ENCODE measurements around the gene YEATS4.

DNA sequence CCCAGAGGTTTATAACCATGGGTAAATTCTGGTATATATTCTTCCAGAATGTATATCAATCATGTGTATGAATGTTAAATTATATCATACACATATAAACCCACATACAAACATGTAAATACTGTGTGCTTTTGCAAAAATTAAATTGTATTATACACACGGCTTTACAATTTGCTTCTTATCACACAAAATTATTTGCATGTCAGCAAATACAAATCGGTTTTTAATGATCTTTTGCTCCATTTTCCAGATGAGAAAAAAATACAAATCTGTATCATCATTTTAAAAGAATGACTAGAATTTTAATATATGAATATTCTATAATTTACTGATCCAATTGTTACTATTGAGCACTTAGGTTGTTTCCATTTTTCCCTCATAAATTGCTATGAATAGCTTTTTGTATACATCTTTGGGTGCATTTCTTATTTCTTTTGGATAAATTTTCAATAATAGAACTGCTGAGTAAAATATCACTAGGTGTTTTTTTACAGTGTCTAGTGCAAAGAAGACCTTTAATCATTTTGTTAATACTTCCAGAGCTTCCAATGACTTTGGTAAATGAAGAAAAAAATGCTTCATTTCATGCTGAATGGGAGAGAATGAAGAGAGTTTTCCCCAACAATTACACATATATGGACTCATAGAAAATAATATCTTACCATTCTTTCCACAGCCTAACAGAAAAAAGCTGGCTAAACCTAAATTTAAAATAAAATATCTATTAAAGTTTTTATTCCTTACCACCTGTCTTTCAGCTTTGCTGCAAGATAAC is 7.9 kb upstream of the YEATS4 start:
- TF ChIP-seq, protein P1, sequence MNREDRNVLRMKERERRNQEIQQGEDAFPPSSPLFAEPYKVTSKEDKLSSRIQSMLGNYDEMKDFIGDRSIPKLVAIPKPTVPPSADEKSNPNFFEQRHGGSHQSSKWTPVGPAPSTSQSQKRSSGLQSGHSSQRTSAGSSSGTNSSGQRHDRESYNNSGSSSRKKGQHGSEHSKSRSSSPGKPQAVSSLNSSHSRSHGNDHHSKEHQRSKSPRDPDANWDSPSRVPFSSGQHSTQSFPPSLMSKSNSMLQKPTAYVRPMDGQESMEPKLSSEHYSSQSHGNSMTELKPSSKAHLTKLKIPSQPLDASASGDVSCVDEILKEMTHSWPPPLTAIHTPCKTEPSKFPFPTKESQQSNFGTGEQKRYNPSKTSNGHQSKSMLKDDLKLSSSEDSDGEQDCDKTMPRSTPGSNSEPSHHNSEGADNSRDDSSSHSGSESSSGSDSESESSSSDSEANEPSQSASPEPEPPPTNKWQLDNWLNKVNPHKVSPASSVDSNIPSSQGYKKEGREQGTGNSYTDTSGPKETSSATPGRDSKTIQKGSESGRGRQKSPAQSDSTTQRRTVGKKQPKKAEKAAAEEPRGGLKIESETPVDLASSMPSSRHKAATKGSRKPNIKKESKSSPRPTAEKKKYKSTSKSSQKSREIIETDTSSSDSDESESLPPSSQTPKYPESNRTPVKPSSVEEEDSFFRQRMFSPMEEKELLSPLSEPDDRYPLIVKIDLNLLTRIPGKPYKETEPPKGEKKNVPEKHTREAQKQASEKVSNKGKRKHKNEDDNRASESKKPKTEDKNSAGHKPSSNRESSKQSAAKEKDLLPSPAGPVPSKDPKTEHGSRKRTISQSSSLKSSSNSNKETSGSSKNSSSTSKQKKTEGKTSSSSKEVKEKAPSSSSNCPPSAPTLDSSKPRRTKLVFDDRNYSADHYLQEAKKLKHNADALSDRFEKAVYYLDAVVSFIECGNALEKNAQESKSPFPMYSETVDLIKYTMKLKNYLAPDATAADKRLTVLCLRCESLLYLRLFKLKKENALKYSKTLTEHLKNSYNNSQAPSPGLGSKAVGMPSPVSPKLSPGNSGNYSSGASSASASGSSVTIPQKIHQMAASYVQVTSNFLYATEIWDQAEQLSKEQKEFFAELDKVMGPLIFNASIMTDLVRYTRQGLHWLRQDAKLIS (CRISPR knock-in tag; IDR thresholded peaks at IDR 0.05; ENCODE audit: borderline replicate concordance): no peak
- TF ChIP-seq, protein P2, sequence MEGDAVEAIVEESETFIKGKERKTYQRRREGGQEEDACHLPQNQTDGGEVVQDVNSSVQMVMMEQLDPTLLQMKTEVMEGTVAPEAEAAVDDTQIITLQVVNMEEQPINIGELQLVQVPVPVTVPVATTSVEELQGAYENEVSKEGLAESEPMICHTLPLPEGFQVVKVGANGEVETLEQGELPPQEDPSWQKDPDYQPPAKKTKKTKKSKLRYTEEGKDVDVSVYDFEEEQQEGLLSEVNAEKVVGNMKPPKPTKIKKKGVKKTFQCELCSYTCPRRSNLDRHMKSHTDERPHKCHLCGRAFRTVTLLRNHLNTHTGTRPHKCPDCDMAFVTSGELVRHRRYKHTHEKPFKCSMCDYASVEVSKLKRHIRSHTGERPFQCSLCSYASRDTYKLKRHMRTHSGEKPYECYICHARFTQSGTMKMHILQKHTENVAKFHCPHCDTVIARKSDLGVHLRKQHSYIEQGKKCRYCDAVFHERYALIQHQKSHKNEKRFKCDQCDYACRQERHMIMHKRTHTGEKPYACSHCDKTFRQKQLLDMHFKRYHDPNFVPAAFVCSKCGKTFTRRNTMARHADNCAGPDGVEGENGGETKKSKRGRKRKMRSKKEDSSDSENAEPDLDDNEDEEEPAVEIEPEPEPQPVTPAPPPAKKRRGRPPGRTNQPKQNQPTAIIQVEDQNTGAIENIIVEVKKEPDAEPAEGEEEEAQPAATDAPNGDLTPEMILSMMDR (IDR thresholded peaks at IDR 0.05): no peak
- TF ChIP-seq, protein P3, sequence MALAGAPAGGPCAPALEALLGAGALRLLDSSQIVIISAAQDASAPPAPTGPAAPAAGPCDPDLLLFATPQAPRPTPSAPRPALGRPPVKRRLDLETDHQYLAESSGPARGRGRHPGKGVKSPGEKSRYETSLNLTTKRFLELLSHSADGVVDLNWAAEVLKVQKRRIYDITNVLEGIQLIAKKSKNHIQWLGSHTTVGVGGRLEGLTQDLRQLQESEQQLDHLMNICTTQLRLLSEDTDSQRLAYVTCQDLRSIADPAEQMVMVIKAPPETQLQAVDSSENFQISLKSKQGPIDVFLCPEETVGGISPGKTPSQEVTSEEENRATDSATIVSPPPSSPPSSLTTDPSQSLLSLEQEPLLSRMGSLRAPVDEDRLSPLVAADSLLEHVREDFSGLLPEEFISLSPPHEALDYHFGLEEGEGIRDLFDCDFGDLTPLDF (CRISPR knock-in tag; IDR thresholded peaks at IDR 0.05): no peak
- no peak for TF ChIP-seq ESRRA (CRISPR knock-in tag; IDR thresholded peaks at IDR 0.05; ENCODE audit: borderline replicate concordance)
- no peak for TF ChIP-seq CREB1 (CRISPR knock-in tag; IDR thresholded peaks at IDR 0.05)
- no peak for TF ChIP-seq SOX15 (CRISPR knock-in tag; IDR thresholded peaks at IDR 0.05)
- TF ChIP-seq SMAD4 (CRISPR knock-in tag; IDR thresholded peaks at IDR 0.05): no peak
- TF ChIP-seq ELF4 (CRISPR knock-in tag; IDR thresholded peaks at IDR 0.05; ENCODE audit: low read depth): no peak
- TF ChIP-seq, protein P4, sequence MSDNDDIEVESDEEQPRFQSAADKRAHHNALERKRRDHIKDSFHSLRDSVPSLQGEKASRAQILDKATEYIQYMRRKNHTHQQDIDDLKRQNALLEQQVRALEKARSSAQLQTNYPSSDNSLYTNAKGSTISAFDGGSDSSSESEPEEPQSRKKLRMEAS (CRISPR knock-in tag; IDR thresholded peaks at IDR 0.05): no peak
- no peak for TF ChIP-seq TCF7 (CRISPR knock-in tag; IDR thresholded peaks at IDR 0.05; ENCODE audit: low read depth)
- TF ChIP-seq SP1 (CRISPR knock-in tag; conservative IDR thresholded peaks at IDR 0.05): no peak
- TF ChIP-seq, protein P5, sequence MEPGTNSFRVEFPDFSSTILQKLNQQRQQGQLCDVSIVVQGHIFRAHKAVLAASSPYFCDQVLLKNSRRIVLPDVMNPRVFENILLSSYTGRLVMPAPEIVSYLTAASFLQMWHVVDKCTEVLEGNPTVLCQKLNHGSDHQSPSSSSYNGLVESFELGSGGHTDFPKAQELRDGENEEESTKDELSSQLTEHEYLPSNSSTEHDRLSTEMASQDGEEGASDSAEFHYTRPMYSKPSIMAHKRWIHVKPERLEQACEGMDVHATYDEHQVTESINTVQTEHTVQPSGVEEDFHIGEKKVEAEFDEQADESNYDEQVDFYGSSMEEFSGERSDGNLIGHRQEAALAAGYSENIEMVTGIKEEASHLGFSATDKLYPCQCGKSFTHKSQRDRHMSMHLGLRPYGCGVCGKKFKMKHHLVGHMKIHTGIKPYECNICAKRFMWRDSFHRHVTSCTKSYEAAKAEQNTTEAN (CRISPR knock-in tag; IDR thresholded peaks at IDR 0.05): no peak
- TF ChIP-seq, protein P6, sequence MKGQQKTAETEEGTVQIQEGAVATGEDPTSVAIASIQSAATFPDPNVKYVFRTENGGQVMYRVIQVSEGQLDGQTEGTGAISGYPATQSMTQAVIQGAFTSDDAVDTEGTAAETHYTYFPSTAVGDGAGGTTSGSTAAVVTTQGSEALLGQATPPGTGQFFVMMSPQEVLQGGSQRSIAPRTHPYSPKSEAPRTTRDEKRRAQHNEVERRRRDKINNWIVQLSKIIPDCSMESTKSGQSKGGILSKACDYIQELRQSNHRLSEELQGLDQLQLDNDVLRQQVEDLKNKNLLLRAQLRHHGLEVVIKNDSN (CRISPR knock-in tag; IDR thresholded peaks at IDR 0.05): no peak
